HCT116 (cell line): ENCODE measurements around the gene RPL35A.

ENCODE experiments used
- CEBPB ChIP-seq: IDR thresholded peaks from 2 replicates; pipeline ENCODE4 v1.6.1; 2012; ENCODE audit warnings: low read depth
- EGR1 ChIP-seq: IDR thresholded peaks from 2 replicates; pipeline ENCODE4 v1.6.1; 2012; ENCODE audit warnings: low read depth
- ELF1 ChIP-seq: IDR thresholded peaks from 2 replicates; pipeline ENCODE4 v1.6.1; 2012; ENCODE audit warnings: low read depth, borderline replicate concordance
- EZH2 ChIP-seq: fragments of 200-600 bp; sonication (generic); IDR thresholded peaks from 2 replicates; pipeline ENCODE4 v1.6.1; 2017; ENCODE audit warnings: antibody characterized with exemption, mixed run types
- FOSL1 ChIP-seq: IDR thresholded peaks from 2 replicates; pipeline ENCODE4 v1.6.1; 2012; ENCODE audit warnings: low read depth
- JUND ChIP-seq: IDR thresholded peaks from 2 replicates; pipeline ENCODE4 v1.6.1; 2012
- POLR2A ChIP-seq: IDR thresholded peaks from 2 replicates; pipeline ENCODE4 v1.7.0; 2011; ENCODE audit warnings: borderline replicate concordance; ENCODE audit not compliant: insufficient read depth, insufficient read length; ENCODE audit errors: extremely low read depth
- RAD21 ChIP-seq: IDR thresholded peaks from 2 replicates; pipeline ENCODE4 v1.6.1; 2012; ENCODE audit warnings: low read depth, mild to moderate bottlenecking
- SP1 ChIP-seq: IDR thresholded peaks from 2 replicates; pipeline ENCODE4 v1.6.1; 2012; ENCODE audit warnings: low read depth
- YY1 ChIP-seq: IDR thresholded peaks from 2 replicates; pipeline ENCODE4 v1.6.1; 2011; ENCODE audit warnings: low read length, low read depth, moderate library complexity, mild to moderate bottlenecking; ENCODE audit not compliant: insufficient replicate concordance; ENCODE audit errors: extremely low read depth
- ZFX ChIP-seq: fragments of 450-650 bp; IDR thresholded peaks from 2 replicates; pipeline ENCODE4 v1.6.1; 2017
- TF ChIP-seq, protein P1 (sequence below), 3 experiments: fragments of 200-600 bp in 1 of 3; sonication (generic) in 1 of 3; IDR thresholded peaks in 2 of 3; conservative IDR thresholded peaks in 1 of 3; 2 replicates each; pipeline ENCODE4 v1.5.1; 2012 to 2017; ENCODE audit warnings: low read depth in 2 of 3, low read length in 2 of 3, antibody characterized with exemption in 1 of 3, borderline replicate concordance in 1 of 3, control low read depth in 1 of 3, mild to moderate bottlenecking in 1 of 3, mixed read lengths in 1 of 3, mixed run types in 1 of 3, moderate library complexity in 1 of 3; ENCODE audit not compliant: insufficient read depth in 1 of 3
- TF ChIP-seq, protein P2 (sequence below): IDR thresholded peaks from 2 replicates; pipeline ENCODE4 v1.6.1; 2012; ENCODE audit warnings: low read depth

DNA sequence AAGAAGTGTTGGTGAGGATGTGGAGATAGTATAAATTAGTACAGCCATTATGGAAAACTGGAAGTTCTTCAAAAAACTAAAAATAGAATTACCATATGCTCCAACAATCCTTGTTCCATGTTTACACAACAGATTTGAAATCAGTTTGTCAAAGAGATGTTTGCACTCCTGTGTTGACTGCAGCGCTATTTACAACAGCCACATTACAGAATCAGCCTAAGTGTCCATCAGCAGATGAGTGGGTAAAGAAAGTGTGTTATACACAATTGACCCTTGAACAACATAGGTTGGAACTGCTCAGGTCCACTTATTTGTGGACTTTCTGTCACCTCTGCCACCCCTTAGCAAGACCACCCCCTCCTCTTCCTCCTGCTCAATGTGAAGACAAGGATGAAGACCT, 44.7 kb downstream of the RPL35A start:
- TF ChIP-seq, protein P1, sequence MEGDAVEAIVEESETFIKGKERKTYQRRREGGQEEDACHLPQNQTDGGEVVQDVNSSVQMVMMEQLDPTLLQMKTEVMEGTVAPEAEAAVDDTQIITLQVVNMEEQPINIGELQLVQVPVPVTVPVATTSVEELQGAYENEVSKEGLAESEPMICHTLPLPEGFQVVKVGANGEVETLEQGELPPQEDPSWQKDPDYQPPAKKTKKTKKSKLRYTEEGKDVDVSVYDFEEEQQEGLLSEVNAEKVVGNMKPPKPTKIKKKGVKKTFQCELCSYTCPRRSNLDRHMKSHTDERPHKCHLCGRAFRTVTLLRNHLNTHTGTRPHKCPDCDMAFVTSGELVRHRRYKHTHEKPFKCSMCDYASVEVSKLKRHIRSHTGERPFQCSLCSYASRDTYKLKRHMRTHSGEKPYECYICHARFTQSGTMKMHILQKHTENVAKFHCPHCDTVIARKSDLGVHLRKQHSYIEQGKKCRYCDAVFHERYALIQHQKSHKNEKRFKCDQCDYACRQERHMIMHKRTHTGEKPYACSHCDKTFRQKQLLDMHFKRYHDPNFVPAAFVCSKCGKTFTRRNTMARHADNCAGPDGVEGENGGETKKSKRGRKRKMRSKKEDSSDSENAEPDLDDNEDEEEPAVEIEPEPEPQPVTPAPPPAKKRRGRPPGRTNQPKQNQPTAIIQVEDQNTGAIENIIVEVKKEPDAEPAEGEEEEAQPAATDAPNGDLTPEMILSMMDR (IDR thresholded peaks at IDR 0.05 in 2 of 3, conservative IDR thresholded peaks at IDR 0.05 in 1 of 3; ENCODE audit: borderline replicate concordance in 1 of 3, insufficient read depth in 1 of 3, low read depth in 2 of 3, low read length in 2 of 3), result no peak
- TF ChIP-seq ELF1, result no peak
- TF ChIP-seq JUND, result no peak
- no peak for TF ChIP-seq YY1
- no peak for TF ChIP-seq SP1
- TF ChIP-seq, protein P2, sequence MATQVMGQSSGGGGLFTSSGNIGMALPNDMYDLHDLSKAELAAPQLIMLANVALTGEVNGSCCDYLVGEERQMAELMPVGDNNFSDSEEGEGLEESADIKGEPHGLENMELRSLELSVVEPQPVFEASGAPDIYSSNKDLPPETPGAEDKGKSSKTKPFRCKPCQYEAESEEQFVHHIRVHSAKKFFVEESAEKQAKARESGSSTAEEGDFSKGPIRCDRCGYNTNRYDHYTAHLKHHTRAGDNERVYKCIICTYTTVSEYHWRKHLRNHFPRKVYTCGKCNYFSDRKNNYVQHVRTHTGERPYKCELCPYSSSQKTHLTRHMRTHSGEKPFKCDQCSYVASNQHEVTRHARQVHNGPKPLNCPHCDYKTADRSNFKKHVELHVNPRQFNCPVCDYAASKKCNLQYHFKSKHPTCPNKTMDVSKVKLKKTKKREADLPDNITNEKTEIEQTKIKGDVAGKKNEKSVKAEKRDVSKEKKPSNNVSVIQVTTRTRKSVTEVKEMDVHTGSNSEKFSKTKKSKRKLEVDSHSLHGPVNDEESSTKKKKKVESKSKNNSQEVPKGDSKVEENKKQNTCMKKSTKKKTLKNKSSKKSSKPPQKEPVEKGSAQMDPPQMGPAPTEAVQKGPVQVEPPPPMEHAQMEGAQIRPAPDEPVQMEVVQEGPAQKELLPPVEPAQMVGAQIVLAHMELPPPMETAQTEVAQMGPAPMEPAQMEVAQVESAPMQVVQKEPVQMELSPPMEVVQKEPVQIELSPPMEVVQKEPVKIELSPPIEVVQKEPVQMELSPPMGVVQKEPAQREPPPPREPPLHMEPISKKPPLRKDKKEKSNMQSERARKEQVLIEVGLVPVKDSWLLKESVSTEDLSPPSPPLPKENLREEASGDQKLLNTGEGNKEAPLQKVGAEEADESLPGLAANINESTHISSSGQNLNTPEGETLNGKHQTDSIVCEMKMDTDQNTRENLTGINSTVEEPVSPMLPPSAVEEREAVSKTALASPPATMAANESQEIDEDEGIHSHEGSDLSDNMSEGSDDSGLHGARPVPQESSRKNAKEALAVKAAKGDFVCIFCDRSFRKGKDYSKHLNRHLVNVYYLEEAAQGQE, result no peak
- no peak for TF ChIP-seq EGR1
- TF ChIP-seq EZH2, result no peak
- no peak for TF ChIP-seq POLR2A
- TF ChIP-seq FOSL1, result no peak
- TF ChIP-seq RAD21, result no peak
- TF ChIP-seq ZFX, result no peak
- TF ChIP-seq CEBPB, result no peak
